ENCODE data around the gene PDC. TPM values are rescaled to one million over a fixed set of nuclear protein-coding genes. Genes with fewer than 3 reads are reported as not detected.

The PDC gene
- total and polyA plus RNA-seq, 8 donors, result not detected

GRCh38 chr1:186456729-186457255, 4.1 kb downstream of the PDC start:
- H3K9me3 ChIP-seq, result no peaks in the 10 kb centered on the region
- intact Hi-C loops (cut with DNase I), result no loop called here
- no peak for FAIRE-seq
- no peak overlapping the region for H3K27ac ChIP-seq
- 59 to 75% methylated on average over 3 of the region's 3 CpGs for WGBS, 2 donors
- H3K27me3 ChIP-seq, result no peaks in the 10 kb centered on the region
- H3K36me3 ChIP-seq, result no peaks in the 10 kb centered on the region
- no peak for ATAC-seq
- H3K4me3 ChIP-seq, result no peak overlapping the region
- DNase-seq, result no peak
- H3K4me1 ChIP-seq, result no peaks in the 10 kb centered on the region
- TF ChIP-seq CTCF (IDR thresholded peaks at IDR 0.05), result no peak

- Histone ChIP-seq H3K27me3 (no peaks in the 10 kb centered on the region), H3K9me3 (no peaks in the 10 kb centered on the region), H3K4me3 (no peak overlapping the region), H3K4me1 (no peaks in the 10 kb centered on the region), H3K36me3 (no peaks in the 10 kb centered on the region), H3K27ac (no peak overlapping the region)
- DNase-seq (peak in 3 of 6 donors; percentile 32 to 34 (median 34)), FAIRE-seq (no peak), ATAC-seq (peak; percentile 73 to 93 (median 80))
- TF ChIP-seq CTCF (IDR thresholded peaks at IDR 0.05), result no peak
- 25 to 28% methylated on average over 3 of the region's 3 CpGs for WGBS, 2 donors
- intact Hi-C loops (cut with DNase I), result no loop called here
Observed at GRCh38 chr1:186454981-186455380, 5.9 kb downstream of the PDC start.

GRCh38 chr1:186446152-186446551, 14.8 kb downstream of the PDC start:
- DNase-seq, result no peak
- WGBS, 2 donors, result 86 to 91% methylated on average over 4 of the region's 4 CpGs
- intact Hi-C loops (cut with DNase I), result no loop called here
- no peak overlapping the region for H3K27ac ChIP-seq
- H3K4me3 ChIP-seq, result no peak overlapping the region
- no peak for FAIRE-seq
- no peak for TF ChIP-seq CTCF (IDR thresholded peaks at IDR 0.05)
- no peaks in the 10 kb centered on the region for H3K9me3 ChIP-seq
- H3K4me1 ChIP-seq, result no peaks in the 10 kb centered on the region
- no peaks in the 10 kb centered on the region for H3K36me3 ChIP-seq
- no peaks in the 10 kb centered on the region for H3K27me3 ChIP-seq
- no peak for ATAC-seq

GRCh38 chr1:186443638-186444037, 17.3 kb downstream of the PDC start:
- ATAC-seq (no peak), DNase-seq (no peak), FAIRE-seq (no peak)
- Histone ChIP-seq H3K36me3 (no peaks in the 10 kb centered on the region), H3K27ac (no peak overlapping the region), H3K9me3 (no peaks in the 10 kb centered on the region), H3K4me1 (no peaks in the 10 kb centered on the region), H3K4me3 (no peak overlapping the region), H3K27me3 (no peaks in the 10 kb centered on the region)
- WGBS, 2 donors, result 89 to 90% methylated on average over 2 of the region's 2 CpGs
- no peak for TF ChIP-seq CTCF (IDR thresholded peaks at IDR 0.05)
- intact Hi-C loops (cut with DNase I), result no loop called here

- no peak for TF ChIP-seq CTCF (IDR thresholded peaks at IDR 0.05)
Observed at GRCh38 chr1:186442651-186443375, 18.1 kb downstream of the PDC start.

More at GRCh38 chr1:186442651-186443375, 18.1 kb downstream of the PDC start:
- no peaks in the 10 kb centered on the region for H3K4me1 ChIP-seq
- no peaks in the 10 kb centered on the region for H3K36me3 ChIP-seq
- H3K27ac ChIP-seq, result no peak overlapping the region
- 30 to 39% methylated on average over 1 of the region's 1 CpG for WGBS, 2 donors
- no peaks in the 10 kb centered on the region for H3K27me3 ChIP-seq
- no peak overlapping the region for H3K4me3 ChIP-seq
- FAIRE-seq, result no peak
- ATAC-seq, result no peak
- H3K9me3 ChIP-seq, result no peaks in the 10 kb centered on the region
- DNase-seq, result no peak
- intact Hi-C loops (cut with DNase I), result no loop called here

All from pancreas (tissue), 10 donors.